MM.1S (cell line): ENCODE results near the gene MYH3.
A peak's percentile ranks its signal among the peaks of the same experiment; 100 is the strongest.

ENCODE experiments used
- DNase-seq: peaks from one replicate; pipeline ENCODE4 v3.0.0-alpha.2; 2015
- H2AFZ ChIP-seq: fragments of 300-600 bp; sonication (generic); 2 replicates; pipeline ENCODE4 v1.6.0; 2016; ENCODE audit warnings: antibody characterized with exemption, low read length
- H3F3A ChIP-seq: fragments of 300-600 bp; sonication (generic); 2 replicates; pipeline ENCODE4 v1.6.1; 2016; ENCODE audit warnings: mild to moderate bottlenecking, antibody characterized with exemption, low read length, moderate library complexity, mixed read lengths; ENCODE audit not compliant: insufficient read depth
- H3K27ac ChIP-seq: fragments of 300-600 bp; sonication (generic); 2 replicates; pipeline ENCODE4 v1.5.1; 2016; ENCODE audit warnings: mild to moderate bottlenecking, low read length
- H3K27me3 ChIP-seq: fragments of 300-600 bp; sonication (generic); replicated peaks from 2 replicates; pipeline ENCODE4 v1.6.0; 2016; ENCODE audit warnings: low read length; ENCODE audit not compliant: insufficient read depth
- H3K36me3 ChIP-seq: fragments of 300-600 bp; sonication (generic); replicated peaks from 2 replicates; pipeline ENCODE4 v1.6.1; 2016; ENCODE audit warnings: mild to moderate bottlenecking, low read length, mixed read lengths; ENCODE audit not compliant: insufficient read depth
- H3K4me1 ChIP-seq: fragments of 300-600 bp; sonication (generic); 2 replicates; pipeline ENCODE4 v1.6.1; 2016; ENCODE audit warnings: low read length, mixed read lengths
- H3K4me2 ChIP-seq: fragments of 300-600 bp; sonication (generic); 2 replicates; pipeline ENCODE4 v1.6.0; 2016; ENCODE audit warnings: low read depth, low read length
- H3K4me3 ChIP-seq: fragments of 300-600 bp; sonication (generic); 2 replicates; pipeline ENCODE4 v1.5.1; 2016; ENCODE audit warnings: low read length, mixed read lengths
- H3K79me2 ChIP-seq: fragments of 300-600 bp; sonication (generic); 2 replicates; pipeline ENCODE4 v1.6.1; 2016; ENCODE audit warnings: mixed run types, low read length, mixed read lengths
- H3K9ac ChIP-seq: fragments of 300-600 bp; sonication (generic); 2 replicates; pipeline ENCODE4 v1.6.1; 2016; ENCODE audit warnings: low read length, mixed read lengths
- H3K9me2 ChIP-seq: fragments of 300-600 bp; sonication (generic); replicated peaks from 2 replicates; pipeline ENCODE4 v1.6.1; 2016; ENCODE audit warnings: mild to moderate bottlenecking, low read length, mixed read lengths; ENCODE audit not compliant: insufficient read depth
- H3K9me3 ChIP-seq: fragments of 300-600 bp; sonication (generic); replicated peaks from 2 replicates; pipeline ENCODE4 v1.6.1; 2016; ENCODE audit warnings: mild to moderate bottlenecking, low read length, mixed read lengths; ENCODE audit not compliant: insufficient read depth
- H4K20me1 ChIP-seq: fragments of 300-600 bp; sonication (generic); 2 replicates; pipeline ENCODE4 v1.6.1; 2016; ENCODE audit warnings: mild to moderate bottlenecking, low read length, moderate library complexity, mixed read lengths; ENCODE audit not compliant: insufficient read depth
- CTCF ChIP-seq: fragments of 300-600 bp; sonication (generic); IDR thresholded peaks from 2 replicates; pipeline ENCODE4 v1.5.1; 2016; ENCODE audit warnings: antibody characterized with exemption, low read length, mixed read lengths
- EZH2 ChIP-seq: fragments of 300-600 bp; sonication (generic); optimal IDR thresholded peaks from 2 replicates; pipeline ENCODE3; 2017; ENCODE audit warnings: low read depth, mild to moderate bottlenecking, antibody characterized with exemption, low read length, mixed read lengths
- EZH2phosphoT487 ChIP-seq: fragments of 300-600 bp; sonication (generic); IDR thresholded peaks from 2 replicates; pipeline ENCODE4 v1.6.1; 2018; ENCODE audit warnings: antibody characterized with exemption, low read length

Gene MYH3

GRCh38 chr17:10631048-10631700 lies 25.9 kb downstream of the MYH3 start:
- TF ChIP-seq CTCF (peak; percentile 88), EZH2 (no peak)
- Histone ChIP-seq H3K27ac (no peak overlapping the region), H3K4me3 (no peak overlapping the region), H3K4me1 (peaks cover 18% of the 10 kb centered on the region), H3K36me3 (no peaks in the 10 kb centered on the region), H3K9ac (no peak overlapping the region), H3K79me2 (no peaks in the 10 kb centered on the region), H4K20me1 (no peaks in the 10 kb centered on the region), H3K9me2 (no peaks in the 10 kb centered on the region), H2AFZ (no peak overlapping the region), H3K9me3 (no peaks in the 10 kb centered on the region), H3K27me3 (no peaks in the 10 kb centered on the region), H3K4me2 (no peak overlapping the region), H3F3A (peaks cover 16% of the 10 kb centered on the region)
- peak; percentile 10 for DNase-seq

- DNase-seq: no peak
- H3K9me2 ChIP-seq: no peaks in the 10 kb centered on the region
- no peaks in the 10 kb centered on the region for H3K36me3 ChIP-seq
- no peak overlapping the region for H3K9ac ChIP-seq
- no peaks in the 10 kb centered on the region for H4K20me1 ChIP-seq
- peaks cover 13% of the 10 kb centered on the region for H3K4me1 ChIP-seq
- no peak overlapping the region for H2AFZ ChIP-seq
- no peak overlapping the region for H3K4me3 ChIP-seq
- H3K27me3 ChIP-seq: no peaks in the 10 kb centered on the region
- H3K9me3 ChIP-seq: no peaks in the 10 kb centered on the region
- no peak overlapping the region for H3K27ac ChIP-seq
- TF ChIP-seq CTCF: no peak
- TF ChIP-seq EZH2phosphoT487: no peak
- no peak for TF ChIP-seq EZH2
- H3K4me2 ChIP-seq: no peak overlapping the region
- no peaks in the 10 kb centered on the region for H3K79me2 ChIP-seq
- H3F3A ChIP-seq: peaks cover 13% of the 10 kb centered on the region
These were observed 27.4 kb downstream of the MYH3 start for GRCh38 chr17:10629706-10630105.

- Histone ChIP-seq H3K9me3 (no peaks in the 10 kb centered on the region), H3K4me1 (peaks cover 7% of the 10 kb centered on the region), H3K9me2 (no peaks in the 10 kb centered on the region), H2AFZ (no peak overlapping the region), H3K27ac (no peak overlapping the region), H3K27me3 (no peaks in the 10 kb centered on the region), H3K4me2 (no peak overlapping the region), H3K79me2 (no peaks in the 10 kb centered on the region), H3K9ac (no peak overlapping the region), H3F3A (peaks cover 6% of the 10 kb centered on the region), H3K36me3 (no peaks in the 10 kb centered on the region), H3K4me3 (no peak overlapping the region), H4K20me1 (no peaks in the 10 kb centered on the region)
- DNase-seq: no peak
- TF ChIP-seq CTCF (peak; percentile 38), EZH2phosphoT487 (no peak), EZH2 (no peak)
These were observed 28.4 kb downstream of the MYH3 start for GRCh38 chr17:10628756-10629155.
